PC-3 (cell line): ENCODE results near the gene GRIN2A. TPM values are rescaled to one million over a fixed set of nuclear protein-coding genes. Genes with fewer than 3 reads are reported as not detected.

Experiments used
- ATAC-seq: fragments of 200-7000 bp; cut with Tn5 transposase; 2 replicates; pipeline ENCODE4 v1.9.1; 2020; ENCODE audit warnings: mild to moderate bottlenecking, moderate library complexity
- BruUV-seq: library from RNA; stranded (reverse); fragments of 400-500 nt; replicated peaks from 2 replicates; lab custom pipeline; 2021; lab: Mats Ljungman, UMichigan
- CTCF ChIA-PET: fragments of 300-600 bp; sonication (Branson Sonifier 250); formaldehyde crosslinking; loops from one replicate; lab custom pipeline; 2022; ENCODE audit warnings: antibody characterized with exemption; lab: Charles Lee
- POLR2A ChIA-PET: fragments of 300-600 bp; sonication (Branson Sonifier 250); formaldehyde crosslinking; loops from one replicate; lab custom pipeline; 2022; ENCODE audit warnings: antibody characterized with exemption; ENCODE audit not compliant: unreplicated experiment; lab: Charles Lee
- DNase-seq: peaks from one replicate; pipeline ENCODE4 v3.0.0-alpha.2; 2015
- H2AFZ ChIP-seq: fragments of 300-600 bp; sonication (generic); 2 replicates; pipeline ENCODE4 v1.6.0; 2016; ENCODE audit warnings: antibody characterized with exemption, low read length
- H3F3A ChIP-seq: fragments of 300-600 bp; sonication (generic); one replicate; pipeline ENCODE4 v1.6.0; 2017; ENCODE audit warnings: antibody characterized with exemption, low read length, control low read depth, mild to moderate bottlenecking; ENCODE audit not compliant: unreplicated experiment
- H3K27ac ChIP-seq: fragments of 300-600 bp; sonication (generic); 2 replicates; pipeline ENCODE4 v1.5.1; 2016; ENCODE audit warnings: mild to moderate bottlenecking, low read length
- H3K27me3 ChIP-seq: fragments of 300-600 bp; sonication (generic); 2 replicates; pipeline ENCODE4 v1.6.1; 2016; ENCODE audit warnings: low read length, mixed read lengths
- H3K36me3 ChIP-seq: fragments of 300-600 bp; sonication (generic); 2 replicates; pipeline ENCODE4 v1.6.1; 2016; ENCODE audit warnings: low read depth, mixed run types, low read length, mixed read lengths
- H3K4me1 ChIP-seq: fragments of 300-600 bp; sonication (generic); 2 replicates; pipeline ENCODE4 v1.5.1; 2016; ENCODE audit warnings: low read length; ENCODE audit not compliant: insufficient read depth
- H3K4me2 ChIP-seq: fragments of 300-600 bp; sonication (generic); 2 replicates; pipeline ENCODE4 v1.6.0; 2016; ENCODE audit warnings: low read length
- H3K4me3 ChIP-seq: fragments of 300-600 bp; sonication (generic); 2 replicates; pipeline ENCODE4 v1.5.1; 2016; ENCODE audit warnings: mild to moderate bottlenecking, low read length, mixed read lengths
- H3K79me2 ChIP-seq: fragments of 300-600 bp; sonication (generic); 2 replicates; pipeline ENCODE4 v1.6.1; 2017; ENCODE audit warnings: low read length, mixed read lengths
- H3K9ac ChIP-seq: fragments of 300-600 bp; sonication (generic); 2 replicates; pipeline ENCODE4 v1.6.0; 2016; ENCODE audit warnings: mild to moderate bottlenecking, low read length
- H3K9me2 ChIP-seq: fragments of 300-600 bp; sonication (generic); replicated peaks from 2 replicates; pipeline ENCODE4 v1.6.1; 2016; ENCODE audit warnings: mixed run types, low read length, mixed read lengths
- H3K9me3 ChIP-seq: fragments of 300-600 bp; sonication (generic); 2 replicates; pipeline ENCODE4 v1.6.1; 2016; ENCODE audit warnings: low read length, mixed read lengths
- H4K20me1 ChIP-seq: fragments of 300-600 bp; sonication (generic); 2 replicates; pipeline ENCODE4 v1.6.1; 2016; ENCODE audit warnings: low read length, mixed read lengths
- CTCF ChIP-seq: fragments of 300-600 bp; sonication (generic); conservative IDR thresholded peaks from 2 replicates; pipeline ENCODE4 v1.5.1; 2017; ENCODE audit warnings: antibody characterized with exemption, low read depth, mild to moderate bottlenecking, low read length
- EZH2 ChIP-seq: fragments of 300-600 bp; sonication (generic); IDR thresholded peaks from one replicate; pipeline ENCODE4 v1.6.1; 2017; ENCODE audit warnings: antibody characterized with exemption, mild to moderate bottlenecking, low read length; ENCODE audit not compliant: unreplicated experiment
- EZH2phosphoT487 ChIP-seq: fragments of 300-600 bp; sonication (generic); IDR thresholded peaks from 2 replicates; pipeline ENCODE4 v1.6.1; 2018; ENCODE audit warnings: mild to moderate bottlenecking, antibody characterized with exemption, low read length, borderline replicate concordance
- intact Hi-C: fragments of 100-400 bp; cut with micrococcal nuclease; formaldehyde crosslinking; loops from 2 replicates; pipeline ENCODE4 v1.9.0; 2023
- total RNA-seq: library from RNA; depleted of rRNA; stranded (reverse); fragments of >200 nt; gene quantifications from 2 replicates; pipeline ENCODE4 v1.2.3, GENCODE V29; 2014

The GRIN2A gene
- total RNA-seq, 1 experiment from 2014 or later, result 0.04 TPM

DNA sequence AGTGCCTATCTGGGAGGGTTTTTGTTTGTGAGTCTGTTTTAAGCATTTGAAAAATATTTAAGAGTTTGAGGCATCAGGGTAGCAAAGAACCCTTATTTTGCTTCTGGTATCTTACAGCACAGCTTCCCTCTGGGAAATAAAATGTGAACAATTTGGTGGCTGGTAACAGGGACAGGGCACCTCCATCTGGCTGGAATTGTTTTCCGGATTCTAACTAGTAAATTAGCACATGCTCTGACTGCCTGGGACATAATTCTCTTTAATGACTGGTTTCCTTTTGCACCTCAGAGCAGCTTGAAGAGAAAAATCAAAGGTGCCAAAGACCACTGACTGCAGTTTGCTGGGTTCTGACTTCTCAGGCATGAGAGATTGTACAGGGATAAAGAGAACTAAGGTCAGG, 469.1 kb downstream of the GRIN2A start:
- no TSS peak for BruUV-seq
- TF ChIP-seq EZH2 (no peak), CTCF (no peak), EZH2phosphoT487 (no peak)
- no peak for DNase-seq

DNA sequence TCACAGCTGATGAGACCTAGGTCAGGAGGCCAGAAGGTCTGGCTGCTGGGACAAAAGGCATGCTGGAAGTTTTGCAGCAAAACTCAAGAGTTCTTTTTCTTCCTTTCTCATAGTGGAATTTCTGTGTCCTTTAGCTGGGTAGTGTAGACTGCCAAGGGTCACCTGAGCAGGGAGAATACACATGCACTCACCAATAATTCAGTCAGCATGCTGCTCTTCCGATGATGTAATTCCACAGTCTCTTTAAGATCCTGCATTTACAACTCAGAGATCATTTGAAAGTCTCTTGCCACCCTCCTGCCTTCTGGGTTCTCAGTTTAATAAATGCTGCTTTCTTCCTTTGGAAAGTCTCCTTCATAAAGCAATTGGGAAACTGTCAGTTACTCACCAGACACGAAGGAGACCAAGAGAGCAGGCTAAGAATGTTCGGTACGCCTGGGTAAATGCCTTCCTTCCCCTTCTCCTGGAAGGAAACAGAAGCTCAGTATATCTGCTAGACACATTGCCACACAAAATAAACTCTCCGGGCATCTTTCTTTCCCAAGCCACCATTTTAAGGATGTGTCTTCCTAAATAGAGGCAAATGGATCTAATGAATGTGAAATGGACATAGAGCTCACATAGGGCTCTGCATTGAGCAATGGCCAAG, 473.1 kb downstream of the GRIN2A start:
- no peaks in the 10 kb centered on the region for H3K36me3 ChIP-seq
- H3K9ac ChIP-seq, result no peak overlapping the region
- no peak for TF ChIP-seq CTCF
- no peak for TF ChIP-seq EZH2phosphoT487
- no peak for TF ChIP-seq EZH2
- ATAC-seq (no peak), DNase-seq (no peak)
- CTCF ChIA-PET, result no interaction called here
- no peaks in the 10 kb centered on the region for H3K9me2 ChIP-seq
- no peaks in the 10 kb centered on the region for H3K4me1 ChIP-seq
- no peaks in the 10 kb centered on the region for H4K20me1 ChIP-seq
- BruUV-seq, result no TSS peak
- POLR2A ChIA-PET, result no interaction called here
- no peak overlapping the region for H3K27ac ChIP-seq
- no peak overlapping the region for H2AFZ ChIP-seq
- intact Hi-C loops, result no loop called here
- no peak overlapping the region for H3K4me3 ChIP-seq
- H3K27me3 ChIP-seq, result no peaks in the 10 kb centered on the region
- H3K79me2 ChIP-seq, result no peaks in the 10 kb centered on the region
- no peaks in the 10 kb centered on the region for H3F3A ChIP-seq
- no peak overlapping the region for H3K4me2 ChIP-seq
- no peaks in the 10 kb centered on the region for H3K9me3 ChIP-seq

More for the DNA sequence above, 469.1 kb downstream of the GRIN2A start:
- H3F3A ChIP-seq, result no peaks in the 10 kb centered on the region
- POLR2A ChIA-PET, result no interaction called here
- H2AFZ ChIP-seq, result no peak overlapping the region
- H3K27me3 ChIP-seq, result no peaks in the 10 kb centered on the region
- H3K9me3 ChIP-seq, result no peaks in the 10 kb centered on the region
- no peaks in the 10 kb centered on the region for H4K20me1 ChIP-seq
- intact Hi-C loops, result no loop called here
- no peak for ATAC-seq
- H3K36me3 ChIP-seq, result no peaks in the 10 kb centered on the region
- H3K9me2 ChIP-seq, result no peaks in the 10 kb centered on the region
- H3K4me1 ChIP-seq, result no peaks in the 10 kb centered on the region
- H3K4me3 ChIP-seq, result no peak overlapping the region
- H3K27ac ChIP-seq, result no peak overlapping the region
- H3K9ac ChIP-seq, result no peak overlapping the region
- no peaks in the 10 kb centered on the region for H3K79me2 ChIP-seq
- CTCF ChIA-PET, result no interaction called here
- H3K4me2 ChIP-seq, result no peak overlapping the region

DNA sequence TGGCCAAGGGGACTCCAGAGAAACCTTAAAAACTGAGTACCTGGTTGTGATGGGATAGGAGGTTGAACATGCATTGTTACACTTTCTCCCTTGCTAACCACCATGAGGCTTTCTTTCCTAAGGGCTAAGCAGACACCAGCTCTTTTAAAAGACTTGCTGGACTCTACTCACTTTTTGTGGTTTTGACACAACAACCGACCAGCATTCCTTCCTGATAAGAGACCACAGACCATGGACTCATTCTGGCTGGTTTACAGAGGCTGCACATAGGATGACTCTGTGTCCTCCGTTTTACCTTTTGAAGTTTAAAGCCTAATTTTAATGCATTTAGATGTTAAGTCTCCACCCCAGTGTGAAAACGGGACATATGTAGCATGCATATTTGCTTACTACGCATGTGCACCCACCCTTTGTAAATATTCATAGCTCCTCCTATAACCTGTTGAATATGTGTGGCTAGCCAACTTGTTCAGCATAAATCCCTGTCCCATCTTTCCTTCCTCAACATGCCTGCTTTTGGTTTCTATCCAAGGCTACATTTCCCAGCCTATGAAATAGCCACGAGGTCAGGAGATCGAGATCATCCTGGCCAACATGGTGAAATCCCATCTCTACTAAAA, 475.9 kb downstream of the GRIN2A start:
- H3K27me3 ChIP-seq, result no peaks in the 10 kb centered on the region
- ChIA-PET CTCF (no interaction called here), POLR2A (no interaction called here)
- no peak overlapping the region for H2AFZ ChIP-seq
- BruUV-seq, result no TSS peak
- no peaks in the 10 kb centered on the region for H3K79me2 ChIP-seq
- no peaks in the 10 kb centered on the region for H3K4me1 ChIP-seq
- H4K20me1 ChIP-seq, result no peaks in the 10 kb centered on the region
- TF ChIP-seq CTCF (no peak), EZH2phosphoT487 (no peak), EZH2 (no peak)
- no peaks in the 10 kb centered on the region for H3F3A ChIP-seq
- H3K4me2 ChIP-seq, result no peak overlapping the region
- no peak overlapping the region for H3K4me3 ChIP-seq
- no peak for DNase-seq
- no peak for ATAC-seq
- H3K36me3 ChIP-seq, result no peaks in the 10 kb centered on the region
- H3K27ac ChIP-seq, result no peak overlapping the region
- H3K9me3 ChIP-seq, result no peaks in the 10 kb centered on the region
- intact Hi-C loops, result no loop called here
- H3K9me2 ChIP-seq, result no peaks in the 10 kb centered on the region
- no peak overlapping the region for H3K9ac ChIP-seq
